ENCODE data around the gene MAG. TPM values are rescaled to one million over a fixed set of nuclear protein-coding genes. Genes with fewer than 3 reads are reported as not detected.
"Not testable (repeated sequence)": the region's sequence is repeated elsewhere in the genome, so short reads cannot be mapped to it uniquely, and the experiment has no call there.

Gene MAG
- total RNA-seq, 3 donors from 2014 or later = 4.2 TPM; not detected in 2

GRCh38 chr19:35354898-35355297, 62.9 kb downstream of the MAG start:
- H3K4me1 ChIP-seq = no peaks in the 10 kb centered on the region
- H3K27me3 ChIP-seq = no peaks in the 10 kb centered on the region
- intact Hi-C loops (cut with DNase I; ENCODE audit: low total_unique reads) = no loop called here
- no peaks in the 10 kb centered on the region for H3K9me3 ChIP-seq
- DNase-seq (ENCODE audit: low spot score in 2 of 2) = peak in 1 of 2 donors; percentile 2
- no peak overlapping the region for H3K4me3 ChIP-seq
- H3K27ac ChIP-seq = no peak overlapping the region
- TF ChIP-seq POLR2AphosphoS5 (IDR thresholded peaks at IDR 0.05) (no peak), POLR2A (IDR thresholded peaks at IDR 0.05) (no peak), CTCF (IDR thresholded peaks at IDR 0.05) (no peak)
- H3K36me3 ChIP-seq = no peaks in the 10 kb centered on the region

- H3K9me3 ChIP-seq = no peaks in the 10 kb centered on the region
- H3K27me3 ChIP-seq = no peaks in the 10 kb centered on the region
- intact Hi-C loops (cut with DNase I; ENCODE audit: low total_unique reads) = no loop called here
- TF ChIP-seq POLR2AphosphoS5 (IDR thresholded peaks at IDR 0.05) = no peak
- no peak for TF ChIP-seq POLR2A (IDR thresholded peaks at IDR 0.05)
- TF ChIP-seq CTCF (IDR thresholded peaks at IDR 0.05) = no peak
- H3K4me1 ChIP-seq = no peaks in the 10 kb centered on the region
- H3K27ac ChIP-seq = no peak overlapping the region
- no peaks in the 10 kb centered on the region for H3K36me3 ChIP-seq
- no peak overlapping the region for H3K4me3 ChIP-seq
- DNase-seq (ENCODE audit: low spot score in 2 of 2) = peak in 1 of 2 donors; percentile 14
Measured at GRCh38 chr19:35355791-35356460, 64.0 kb downstream of the MAG start.

- peak in 1 of 2 donors; percentile 31 for DNase-seq (ENCODE audit: low spot score in 2 of 2)
- intact Hi-C loops (cut with DNase I; ENCODE audit: low total_unique reads) = no loop called here
- TF ChIP-seq POLR2AphosphoS5 (IDR thresholded peaks at IDR 0.05) (no peak), POLR2A (IDR thresholded peaks at IDR 0.05) (no peak), CTCF (IDR thresholded peaks at IDR 0.05) (no peak)
- no peaks in the 10 kb centered on the region for H3K9me3 ChIP-seq
- no peak within 1 kb of the TSS for H3K27ac ChIP-seq
- H3K4me1 ChIP-seq = no peaks in the 10 kb centered on the region
- H3K36me3 ChIP-seq = no peaks in the 10 kb centered on the region
- H3K27me3 ChIP-seq = peaks cover 0 to 3% of the 10 kb centered on the region in 2 donors
- H3K4me3 ChIP-seq = no peak within 1 kb of the TSS
Measured at GRCh38 chr19:35357867-35358573, 66.1 kb downstream of the MAG start, which contains the start of gene FFAR3. FFAR3 (plus strand) TSS chr19:35358460; CDS start chr19:35358891, 431 bp downstream.

- H3K36me3 ChIP-seq; intact Hi-C loops (cut with DNase I; ENCODE audit: low total_unique reads); H3K27ac ChIP-seq; H3K4me1 ChIP-seq; H3K4me3 ChIP-seq; H3K9me3 ChIP-seq; H3K27me3 ChIP-seq; DNase-seq (ENCODE audit: low spot score in 2 of 2): not testable (repeated sequence)
Measured at GRCh38 chr19:35358834-35359233, 66.9 kb downstream of the MAG start.

GRCh38 chr19:35359395-35359794, 67.4 kb downstream of the MAG start:
- H3K36me3 ChIP-seq; H3K4me1 ChIP-seq; H3K4me3 ChIP-seq; H3K27me3 ChIP-seq; intact Hi-C loops (cut with DNase I; ENCODE audit: low total_unique reads); H3K9me3 ChIP-seq; H3K27ac ChIP-seq: not testable (repeated sequence)
- peak in 1 of 2 donors; percentile 40 for DNase-seq (ENCODE audit: low spot score in 2 of 2)

GRCh38 chr19:35360081-35360480, 68.1 kb downstream of the MAG start:
- H3K27ac ChIP-seq; H3K27me3 ChIP-seq; intact Hi-C loops (cut with DNase I; ENCODE audit: low total_unique reads); H3K9me3 ChIP-seq; H3K4me1 ChIP-seq; H3K36me3 ChIP-seq; H3K4me3 ChIP-seq; DNase-seq (ENCODE audit: low spot score in 2 of 2): not testable (repeated sequence)

All from breast epithelium (tissue), 4 donors.